Osteoblast (primary cell): Measurements from ENCODE around the gene RANGRF. TPM values are rescaled to one million over a fixed set of nuclear protein-coding genes. Genes with fewer than 3 reads are reported as not detected.

Experiments
- DNase-seq: peaks from one replicate; pipeline ENCODE4 v3.0.0; 2011; ENCODE audit warnings: low spot score, mixed read lengths; ENCODE audit not compliant: insufficient read length; ENCODE audit errors: missing footprints
- H2AFZ ChIP-seq: 2 replicates; pipeline ENCODE4 v1.6.0; 2011; ENCODE audit warnings: mild to moderate bottlenecking, low read length
- H3K27ac ChIP-seq: 2 replicates; pipeline ENCODE4 v1.5.1; 2011; ENCODE audit warnings: mild to moderate bottlenecking, low read depth, low read length, moderate library complexity
- H3K27me3 ChIP-seq: 2 replicates; pipeline ENCODE4 v1.6.0; 2012; ENCODE audit warnings: mild to moderate bottlenecking, control low read depth, inconsistent platforms, low read length, moderate library complexity; ENCODE audit not compliant: insufficient read depth
- H3K36me3 ChIP-seq: 2 replicates; pipeline ENCODE4 v1.5.1; 2011; ENCODE audit warnings: mild to moderate bottlenecking, low read length, control low read depth, moderate library complexity; ENCODE audit not compliant: insufficient read depth
- H3K4me1 ChIP-seq: 2 replicates; pipeline ENCODE4 v1.5.1; 2011; ENCODE audit warnings: mild to moderate bottlenecking, low read length, control low read depth, moderate library complexity; ENCODE audit not compliant: insufficient read depth
- H3K4me2 ChIP-seq: 2 replicates; pipeline ENCODE4 v1.6.0; 2011; ENCODE audit warnings: mild to moderate bottlenecking, low read length; ENCODE audit not compliant: insufficient read depth
- H3K4me3 ChIP-seq: fragments of 200-600 bp; sonication (generic); 3 replicates; pipeline ENCODE4 v1.5.1; 2012; ENCODE audit warnings: mild to moderate bottlenecking, low read length, inconsistent platforms; ENCODE audit not compliant: insufficient read depth
- H3K79me2 ChIP-seq: 2 replicates; pipeline ENCODE4 v1.6.0; 2012; ENCODE audit warnings: mild to moderate bottlenecking, low read length, control low read depth, inconsistent platforms; ENCODE audit not compliant: insufficient read depth
- H3K9me3 ChIP-seq: 2 replicates; pipeline ENCODE4 v1.5.1; 2011; ENCODE audit warnings: low read depth, low read length, control low read depth
- H4K20me1 ChIP-seq: 2 replicates; pipeline ENCODE4 v1.6.0; 2012; ENCODE audit warnings: mild to moderate bottlenecking, low read length, control low read depth; ENCODE audit not compliant: insufficient read depth
- total RNA-seq: library from RNA; depleted of rRNA; stranded (reverse); fragments of >200 nt; gene quantifications from 2 replicates; pipeline ENCODE4 v1.2.3, GENCODE V29; 2012
- TF ChIP-seq, protein P1 (sequence below): IDR thresholded peaks from 2 replicates; pipeline ENCODE4 v1.5.1; 2011; ENCODE audit warnings: mild to moderate bottlenecking, low read depth, low read length, moderate library complexity; ENCODE audit errors: extremely low read depth

Gene RANGRF
- total RNA-seq, 1 donor: 8.3 TPM

DNA sequence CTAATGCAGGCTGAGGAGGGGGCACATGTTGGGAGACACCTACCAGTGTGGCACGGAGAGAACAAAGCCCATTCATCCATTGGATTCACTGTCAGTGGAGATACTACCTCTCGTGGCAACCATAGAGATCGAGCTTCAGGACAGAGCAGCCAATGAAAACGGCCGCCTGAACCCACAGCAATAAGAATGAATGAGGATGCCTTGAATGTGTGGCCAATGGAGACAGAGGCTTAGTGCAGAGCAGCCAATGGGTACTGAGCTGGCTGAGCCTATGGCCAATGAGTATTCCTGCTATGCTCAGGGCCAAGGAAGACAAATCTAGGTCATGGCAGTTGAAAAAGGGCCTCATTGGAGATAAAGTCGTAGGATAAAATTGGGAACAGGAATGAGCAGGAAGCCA is 32.5 kb downstream of the RANGRF start:
- no peaks in the 10 kb centered on the region for H3K36me3 ChIP-seq
- no peaks in the 10 kb centered on the region for H3K9me3 ChIP-seq
- H3K4me3 ChIP-seq: no peak overlapping the region
- H2AFZ ChIP-seq: no peak overlapping the region
- H4K20me1 ChIP-seq: no peaks in the 10 kb centered on the region
- peaks cover 21% of the 10 kb centered on the region for H3K27me3 ChIP-seq
- no peaks in the 10 kb centered on the region for H3K4me1 ChIP-seq
- no peak overlapping the region for H3K4me2 ChIP-seq
- DNase-seq: no peak
- TF ChIP-seq, protein P1, sequence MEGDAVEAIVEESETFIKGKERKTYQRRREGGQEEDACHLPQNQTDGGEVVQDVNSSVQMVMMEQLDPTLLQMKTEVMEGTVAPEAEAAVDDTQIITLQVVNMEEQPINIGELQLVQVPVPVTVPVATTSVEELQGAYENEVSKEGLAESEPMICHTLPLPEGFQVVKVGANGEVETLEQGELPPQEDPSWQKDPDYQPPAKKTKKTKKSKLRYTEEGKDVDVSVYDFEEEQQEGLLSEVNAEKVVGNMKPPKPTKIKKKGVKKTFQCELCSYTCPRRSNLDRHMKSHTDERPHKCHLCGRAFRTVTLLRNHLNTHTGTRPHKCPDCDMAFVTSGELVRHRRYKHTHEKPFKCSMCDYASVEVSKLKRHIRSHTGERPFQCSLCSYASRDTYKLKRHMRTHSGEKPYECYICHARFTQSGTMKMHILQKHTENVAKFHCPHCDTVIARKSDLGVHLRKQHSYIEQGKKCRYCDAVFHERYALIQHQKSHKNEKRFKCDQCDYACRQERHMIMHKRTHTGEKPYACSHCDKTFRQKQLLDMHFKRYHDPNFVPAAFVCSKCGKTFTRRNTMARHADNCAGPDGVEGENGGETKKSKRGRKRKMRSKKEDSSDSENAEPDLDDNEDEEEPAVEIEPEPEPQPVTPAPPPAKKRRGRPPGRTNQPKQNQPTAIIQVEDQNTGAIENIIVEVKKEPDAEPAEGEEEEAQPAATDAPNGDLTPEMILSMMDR: no peak
- no peaks in the 10 kb centered on the region for H3K79me2 ChIP-seq
- H3K27ac ChIP-seq: no peak overlapping the region

DNA sequence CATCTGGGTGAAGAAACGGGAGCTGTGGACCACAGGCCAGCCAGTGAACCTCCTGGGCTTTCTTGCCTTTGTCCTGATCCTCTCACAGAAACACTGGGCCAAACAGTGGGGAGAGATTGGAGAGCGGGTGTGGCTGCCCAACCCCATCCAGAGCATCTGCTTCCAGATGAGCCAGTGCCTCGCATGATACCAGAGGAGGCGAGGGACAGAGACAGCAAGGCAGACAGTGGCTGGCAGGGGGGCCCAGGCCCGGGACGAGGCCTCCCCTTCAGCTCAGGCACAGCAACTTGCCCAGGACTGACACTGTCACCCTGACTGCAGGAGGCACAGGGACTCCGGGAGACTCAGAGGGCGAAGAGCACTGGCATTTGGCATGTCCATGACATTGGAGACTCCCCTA is 33.6 kb downstream of the RANGRF start:
- peaks cover 4% of the 10 kb centered on the region for H3K4me1 ChIP-seq
- H3K36me3 ChIP-seq: no peaks in the 10 kb centered on the region
- TF ChIP-seq, protein P1: no peak
- H4K20me1 ChIP-seq: no peaks in the 10 kb centered on the region
- no peak overlapping the region for H3K4me3 ChIP-seq
- no peak overlapping the region for H3K4me2 ChIP-seq
- no peaks in the 10 kb centered on the region for H3K9me3 ChIP-seq
- DNase-seq: no peak
- no peak overlapping the region for H3K27ac ChIP-seq
- no peak overlapping the region for H2AFZ ChIP-seq
- no peaks in the 10 kb centered on the region for H3K79me2 ChIP-seq
- peaks cover 11% of the 10 kb centered on the region for H3K27me3 ChIP-seq

DNA sequence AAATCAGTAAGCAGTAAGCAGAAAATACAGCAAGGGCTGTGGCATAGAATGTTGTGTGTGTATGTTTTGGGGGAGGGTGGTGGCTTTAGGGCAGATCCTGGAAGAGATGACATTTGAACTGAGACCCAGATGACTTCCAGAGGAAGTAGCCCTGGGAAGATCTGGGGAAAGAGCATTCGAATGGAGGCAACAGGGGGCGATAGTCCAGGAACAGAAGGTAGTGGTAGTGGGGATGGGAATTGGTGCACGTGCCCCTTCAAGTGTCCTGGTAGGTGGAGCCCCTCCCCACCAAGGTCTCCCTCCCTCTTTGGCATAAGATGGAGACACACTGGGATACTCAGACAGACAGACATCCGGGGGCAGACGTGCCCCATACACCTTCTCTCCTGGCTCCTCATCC is 35.7 kb downstream of the RANGRF start:
- no peak for DNase-seq
- Histone ChIP-seq H2AFZ (no peak overlapping the region), H3K79me2 (no peaks in the 10 kb centered on the region), H3K36me3 (no peaks in the 10 kb centered on the region), H3K4me2 (no peak overlapping the region), H3K27ac (no peak overlapping the region), H4K20me1 (no peaks in the 10 kb centered on the region), H3K27me3 (no peaks in the 10 kb centered on the region), H3K4me1 (peaks cover 5% of the 10 kb centered on the region), H3K4me3 (no peak overlapping the region), H3K9me3 (no peaks in the 10 kb centered on the region)
- TF ChIP-seq, protein P1: no peak

DNA sequence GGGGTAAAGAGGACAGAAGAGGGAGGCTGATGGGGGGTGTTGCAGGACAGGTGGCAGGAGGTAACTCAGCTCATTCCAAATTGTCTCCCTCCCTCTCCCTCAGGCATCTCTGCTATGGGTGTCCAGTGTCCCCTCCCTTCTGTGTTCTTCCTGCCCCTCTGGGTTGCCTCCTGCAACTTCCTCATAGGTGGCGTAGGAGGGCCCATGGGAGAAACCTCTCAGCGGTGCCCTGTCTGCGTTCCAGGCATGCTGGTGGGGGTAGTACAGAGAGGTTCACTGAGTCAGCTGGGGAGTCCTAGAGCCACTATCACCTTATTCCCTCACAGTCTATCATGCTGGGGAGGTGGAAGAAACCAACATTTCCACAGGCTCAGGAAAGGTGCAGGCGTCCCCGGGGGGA is 36.5 kb downstream of the RANGRF start:
- Histone ChIP-seq H3K27me3 (no peaks in the 10 kb centered on the region), H3K79me2 (no peaks in the 10 kb centered on the region), H3K4me3 (no peak overlapping the region), H3K36me3 (no peaks in the 10 kb centered on the region), H2AFZ (no peak overlapping the region), H3K4me1 (peaks cover 5% of the 10 kb centered on the region), H3K9me3 (no peaks in the 10 kb centered on the region), H3K27ac (no peak overlapping the region), H3K4me2 (no peak overlapping the region), H4K20me1 (no peaks in the 10 kb centered on the region)
- TF ChIP-seq, protein P1: no peak
- no peak for DNase-seq
